Cardiac muscle cell (in vitro differentiated cells and primary cell): ENCODE measurements around the gene RAPGEF6. TPM values are rescaled to one million over a fixed set of nuclear protein-coding genes. Genes with fewer than 3 reads are reported as not detected.

ENCODE experiments used
- DNase-seq, 2 donors: peaks; one replicate each; pipeline versions ENCODE4 v3.0.0 to v3.0.0-alpha.2; 2010 to 2017; ENCODE audit warnings: low read depth in 1 of 2, low spot score in 1 of 2
- H3K27ac ChIP-seq: fragments of 200-600 bp; sonication (generic); 2 replicates; pipeline ENCODE4 v1.5.1; 2016
- H3K27me3 ChIP-seq: fragments of 200-600 bp; sonication (generic); 2 replicates; pipeline ENCODE4 v1.6.0; 2016; ENCODE audit warnings: control low read depth
- H3K36me3 ChIP-seq: fragments of 200-600 bp; sonication (generic); 2 replicates; pipeline ENCODE4 v1.5.1; 2016; ENCODE audit warnings: control low read depth
- H3K4me1 ChIP-seq: fragments of 200-600 bp; sonication (generic); 2 replicates; pipeline ENCODE4 v1.8.1; 2017; ENCODE audit warnings: low read depth, mild to moderate bottlenecking, mixed run types
- H3K4me3 ChIP-seq: fragments of 200-600 bp; sonication (generic); 2 replicates; pipeline ENCODE4 v1.5.1; 2016; ENCODE audit warnings: mild to moderate bottlenecking
- H3K9me3 ChIP-seq: fragments of 200-600 bp; sonication (generic); 2 replicates; pipeline ENCODE4 v1.5.1; 2017; ENCODE audit warnings: low read depth, mild to moderate bottlenecking, control low read depth
- CTCF ChIP-seq: IDR thresholded peaks from 2 replicates; pipeline ENCODE4 v1.5.1; 2012; ENCODE audit warnings: low read depth, mild to moderate bottlenecking, low read length
- polyA plus RNA-seq: library from polyadenylated mRNA; unstranded; fragments of >200 nt; fragmentation: Nextera tagmentation; extraction: Ambion mirVana; gene quantifications from 2 replicates; pipeline ENCODE4 v1.2.1, GENCODE V29; 2016
- total RNA-seq: library from RNA; depleted of rRNA; stranded (reverse); fragments of >200 nt; gene quantifications from 2 replicates; pipeline ENCODE4 v1.2.3, GENCODE V29; 2016

The RAPGEF6 gene
- total and polyA plus RNA-seq, 2 experiments from 2014 or later = 10.8 to 22.3 TPM

GRCh38 chr5:131460867-131461572 lies 174.0 kb downstream of the RAPGEF6 start:
- Histone ChIP-seq H3K27me3 (no peaks in the 10 kb centered on the region), H3K27ac (peak overlapping the region; percentile 62), H3K4me3 (no peak overlapping the region), H3K36me3 (peaks cover 4% of the 10 kb centered on the region), H3K9me3 (no peaks in the 10 kb centered on the region), H3K4me1 (peaks cover 10% of the 10 kb centered on the region)
- TF ChIP-seq CTCF = no peak
- DNase-seq = peak; percentile 13 to 34

GRCh38 chr5:131460133-131460532 lies 174.9 kb downstream of the RAPGEF6 start:
- H3K27me3 ChIP-seq = no peaks in the 10 kb centered on the region
- no peak overlapping the region for H3K4me3 ChIP-seq
- no peak overlapping the region for H3K27ac ChIP-seq
- peaks cover 10% of the 10 kb centered on the region for H3K4me1 ChIP-seq
- no peak for DNase-seq
- TF ChIP-seq CTCF = no peak
- peaks cover 10% of the 10 kb centered on the region for H3K36me3 ChIP-seq
- no peaks in the 10 kb centered on the region for H3K9me3 ChIP-seq

GRCh38 chr5:131459216-131459615 lies 175.8 kb downstream of the RAPGEF6 start:
- no peak for DNase-seq
- no peak for TF ChIP-seq CTCF
- H3K36me3 ChIP-seq = peaks cover 12% of the 10 kb centered on the region

GRCh38 chr5:131457193-131457592 lies 177.8 kb downstream of the RAPGEF6 start:
- peaks cover 10% of the 10 kb centered on the region for H3K4me1 ChIP-seq

More at GRCh38 chr5:131459216-131459615, 175.8 kb downstream of the RAPGEF6 start:
- H3K9me3 ChIP-seq = no peaks in the 10 kb centered on the region
- H3K27me3 ChIP-seq = no peaks in the 10 kb centered on the region
- no peak overlapping the region for H3K4me3 ChIP-seq
- peaks cover 10% of the 10 kb centered on the region for H3K4me1 ChIP-seq
- no peak overlapping the region for H3K27ac ChIP-seq

GRCh38 chr5:131450941-131451340 lies 184.1 kb downstream of the RAPGEF6 start:
- DNase-seq = no peak
- Histone ChIP-seq H3K4me3 (no peak overlapping the region), H3K27me3 (no peaks in the 10 kb centered on the region), H3K27ac (no peak overlapping the region), H3K36me3 (peaks cover 34% of the 10 kb centered on the region), H3K4me1 (no peaks in the 10 kb centered on the region), H3K9me3 (no peaks in the 10 kb centered on the region)
- no peak for TF ChIP-seq CTCF

More at GRCh38 chr5:131457193-131457592, 177.8 kb downstream of the RAPGEF6 start:
- peaks cover 22% of the 10 kb centered on the region for H3K36me3 ChIP-seq
- DNase-seq = no peak
- no peak overlapping the region for H3K4me3 ChIP-seq
- TF ChIP-seq CTCF = no peak
- H3K27ac ChIP-seq = peak overlapping the region; percentile 45
- H3K27me3 ChIP-seq = no peaks in the 10 kb centered on the region
- H3K9me3 ChIP-seq = no peaks in the 10 kb centered on the region
